ENCODE data around the gene RARA. TPM values are rescaled to one million over a fixed set of nuclear protein-coding genes. Genes with fewer than 3 reads are reported as not detected.

RARA gene
- total RNA-seq, 1 experiment from 2014 or later: 35.1 TPM

- BruUV-seq (replicated peaks): no TSS peak
- intact Hi-C loops (cut with micrococcal nuclease): no loop called here
- no peak for ATAC-seq
- no peaks in the 10 kb centered on the region for H4K20me1 ChIP-seq (ENCODE audit: insufficient read depth)
- no peaks in the 10 kb centered on the region for H3K79me2 ChIP-seq (ENCODE audit: insufficient read depth, low read length)
- H3K4me1 ChIP-seq (ENCODE audit: control insufficient read depth in 1 of 2, insufficient read depth in 2 of 2, low read length in 2 of 2): 0 out of 4 replicates have a peak, but pooled peaks cover 0 to 5% of the 10 kb centered on the region in 2 experiments
- no peaks in the 10 kb centered on the region for H3K9me3 ChIP-seq (ENCODE audit: control insufficient read depth in 1 of 2, insufficient read depth in 1 of 2, low read depth in 1 of 2, low read length in 2 of 2)
- H3K4me3 ChIP-seq (replicated peaks in 1 of 2; ENCODE audit: low read depth in 1 of 2, low read length in 2 of 2): no peak overlapping the region
- no peak overlapping the region for H2AFZ ChIP-seq (ENCODE audit: low read depth, low read length, poor library complexity, severe bottlenecking)
- RAD21 ChIA-PET (ENCODE audit: low non-redundant PET in 1 of 2, low total read pairs in 2 of 2, uncharacterized antibody in 2 of 2, unreplicated experiment in 2 of 2): no interaction called here
- H3K27ac ChIP-seq (ENCODE audit: low read depth, low read length): no peak overlapping the region
- CTCF ChIA-PET: no interaction called here
- H3K9ac ChIP-seq (ENCODE audit: low read length): no peak overlapping the region
- POLR2A ChIA-PET: no interaction called here
- no peak for DNase-seq (ENCODE audit: low read depth, low spot score)
- H3K4me2 ChIP-seq (ENCODE audit: low read length): no peak overlapping the region
- no peak for TF ChIP-seq CBX3 (IDR thresholded peaks at IDR 0.05; ENCODE audit: low read depth)
- TF ChIP-seq EZH2 (IDR thresholded peaks at IDR 0.05): no peak
- TF ChIP-seq CEBPB (IDR thresholded peaks at IDR 0.05; ENCODE audit: low read depth): no peak
- TF ChIP-seq CTCF (IDR thresholded peaks at IDR 0.05 in 2 of 3, conservative IDR thresholded peaks at IDR 0.05 in 1 of 3; ENCODE audit: borderline replicate concordance in 1 of 3, insufficient read depth in 1 of 3, low read depth in 2 of 3, low read length in 2 of 3): no peak
- TF ChIP-seq POLR2A (IDR thresholded peaks at IDR 0.05; ENCODE audit: borderline replicate concordance, extremely low read depth, insufficient read depth, insufficient read length): no peak
- TF ChIP-seq JUND (IDR thresholded peaks at IDR 0.05): no peak
- TF ChIP-seq SRF (IDR thresholded peaks at IDR 0.05; ENCODE audit: low read depth): no peak
- no peak for TF ChIP-seq ATF3 (IDR thresholded peaks at IDR 0.05)
- TF ChIP-seq EZH2phosphoT487 (IDR thresholded peaks at IDR 0.05; ENCODE audit: borderline replicate concordance): no peak
- no peak for TF ChIP-seq SIN3A (IDR thresholded peaks at IDR 0.05; ENCODE audit: low read depth)
- no peak for TF ChIP-seq SP1 (IDR thresholded peaks at IDR 0.05; ENCODE audit: low read depth)
- TF ChIP-seq REST (IDR thresholded peaks at IDR 0.05; ENCODE audit: low read depth): no peak
- TF ChIP-seq EGR1 (IDR thresholded peaks at IDR 0.05; ENCODE audit: low read depth): no peak
- no peak for TF ChIP-seq RAD21 (IDR thresholded peaks at IDR 0.05; ENCODE audit: low read depth)
- H3K36me3 ChIP-seq (ENCODE audit: control insufficient read depth in 1 of 2, insufficient read depth in 2 of 2, low read length in 2 of 2): peaks cover 20 to 21% of the 10 kb centered on the region in 2 experiments; a peak in 3 of 4 replicates
- H3K27me3 ChIP-seq (ENCODE audit: insufficient read depth, low read length): no peaks in the 10 kb centered on the region
- H3K9me2 ChIP-seq (ENCODE audit: insufficient read depth): no peaks in the 10 kb centered on the region
These were observed 40.8 kb upstream of the RARA start for GRCh38 chr17:40268141-40268712.

All from HCT116 (cell line).